Hepatocyte (in vitro differentiated cells): ENCODE measurements around the gene EPHB1.

ENCODE experiments used
- EZH2 ChIP-seq: fragments of 200-600 bp; sonication (generic); IDR thresholded peaks from 2 replicates; pipeline ENCODE4 v1.6.1; 2016; ENCODE audit warnings: antibody characterized with exemption, mild to moderate bottlenecking, borderline replicate concordance
- EZH2phosphoT487 ChIP-seq: fragments of 200-600 bp; sonication (generic); IDR thresholded peaks from one replicate; pipeline ENCODE4 v1.6.1; 2018; ENCODE audit warnings: antibody characterized with exemption, mild to moderate bottlenecking, low read depth, moderate library complexity; ENCODE audit not compliant: unreplicated experiment, severe bottlenecking
- TF ChIP-seq, protein P1 (sequence below): fragments of 200-600 bp; sonication (generic); IDR thresholded peaks from 2 replicates; pipeline ENCODE4 v1.5.1; 2016; ENCODE audit warnings: antibody characterized with exemption, mild to moderate bottlenecking; ENCODE audit not compliant: poor library complexity

DNA sequence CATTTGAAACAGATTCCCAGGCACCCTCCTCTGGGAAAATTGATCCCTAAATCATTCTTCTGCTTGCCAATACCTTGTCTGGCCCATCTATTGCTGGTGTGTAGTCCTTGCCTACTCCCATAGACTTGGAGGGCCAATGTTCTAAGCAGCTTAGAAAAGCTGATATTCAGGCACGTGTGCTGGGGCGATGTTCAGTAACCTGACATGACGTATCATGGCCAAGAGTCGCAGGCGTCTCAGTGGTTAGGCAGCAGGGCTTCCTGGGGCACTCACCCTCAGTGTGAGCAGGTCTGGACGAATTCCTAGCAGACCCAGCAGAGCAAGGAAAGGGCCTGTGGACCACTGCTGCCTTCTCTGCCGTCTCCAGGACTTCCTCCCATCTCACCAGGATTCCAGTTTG is 21.6 kb downstream of the EPHB1 start:
- TF ChIP-seq EZH2phosphoT487 (no peak), EZH2 (no peak)
- TF ChIP-seq, protein P1, sequence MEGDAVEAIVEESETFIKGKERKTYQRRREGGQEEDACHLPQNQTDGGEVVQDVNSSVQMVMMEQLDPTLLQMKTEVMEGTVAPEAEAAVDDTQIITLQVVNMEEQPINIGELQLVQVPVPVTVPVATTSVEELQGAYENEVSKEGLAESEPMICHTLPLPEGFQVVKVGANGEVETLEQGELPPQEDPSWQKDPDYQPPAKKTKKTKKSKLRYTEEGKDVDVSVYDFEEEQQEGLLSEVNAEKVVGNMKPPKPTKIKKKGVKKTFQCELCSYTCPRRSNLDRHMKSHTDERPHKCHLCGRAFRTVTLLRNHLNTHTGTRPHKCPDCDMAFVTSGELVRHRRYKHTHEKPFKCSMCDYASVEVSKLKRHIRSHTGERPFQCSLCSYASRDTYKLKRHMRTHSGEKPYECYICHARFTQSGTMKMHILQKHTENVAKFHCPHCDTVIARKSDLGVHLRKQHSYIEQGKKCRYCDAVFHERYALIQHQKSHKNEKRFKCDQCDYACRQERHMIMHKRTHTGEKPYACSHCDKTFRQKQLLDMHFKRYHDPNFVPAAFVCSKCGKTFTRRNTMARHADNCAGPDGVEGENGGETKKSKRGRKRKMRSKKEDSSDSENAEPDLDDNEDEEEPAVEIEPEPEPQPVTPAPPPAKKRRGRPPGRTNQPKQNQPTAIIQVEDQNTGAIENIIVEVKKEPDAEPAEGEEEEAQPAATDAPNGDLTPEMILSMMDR = no peak
